Activated gamma-delta T cell treated with Interleukin-2 at 50 U/mL for 16 hours (primary cell): ENCODE measurements around the gene FRAS1.
"Not testable (repeated sequence)": the region's sequence is repeated elsewhere in the genome, so short reads cannot be mapped to it uniquely, and the experiment has no call there.

Source experiments
- DNase-seq: peaks from one replicate; pipeline ENCODE4 v3.0.0-alpha.2; 2020

Gene FRAS1

GRCh38 chr4:78222575-78223186 is 165.6 kb downstream of the FRAS1 start:
- no peak for DNase-seq

GRCh38 chr4:78225236-78225635 is 168.1 kb downstream of the FRAS1 start:
- no peak for DNase-seq

- DNase-seq, result no peak
Observed at GRCh38 chr4:78226279-78226678, 169.2 kb downstream of the FRAS1 start.

GRCh38 chr4:78227411-78228057 is 170.4 kb downstream of the FRAS1 start:
- no peak for DNase-seq

- DNase-seq, result no peak
Observed at GRCh38 chr4:78235800-78236199, 178.7 kb downstream of the FRAS1 start.

- no peak for DNase-seq
Observed at GRCh38 chr4:78237360-78237759, 180.2 kb downstream of the FRAS1 start.

- no peak for DNase-seq
Observed at GRCh38 chr4:78242071-78242470, 184.9 kb downstream of the FRAS1 start.

- no peak for DNase-seq
Observed at GRCh38 chr4:78244705-78245485, 187.8 kb downstream of the FRAS1 start.

- DNase-seq, result no peak
Observed at GRCh38 chr4:78247536-78248285, 190.6 kb downstream of the FRAS1 start.

GRCh38 chr4:78250500-78250899 is 193.4 kb downstream of the FRAS1 start:
- DNase-seq, result no peak

- not testable (repeated sequence) for DNase-seq
Observed at GRCh38 chr4:78252773-78253172, 195.7 kb downstream of the FRAS1 start.

- no peak for DNase-seq
Observed at GRCh38 chr4:78254893-78255292, 197.8 kb downstream of the FRAS1 start.

- no peak for DNase-seq
Observed at GRCh38 chr4:78265006-78265405, 207.9 kb downstream of the FRAS1 start.

- no peak for DNase-seq
Observed at GRCh38 chr4:78267790-78268189, 210.7 kb downstream of the FRAS1 start.

GRCh38 chr4:78268597-78268996 is 211.5 kb downstream of the FRAS1 start:
- no peak for DNase-seq

- DNase-seq, result not testable (repeated sequence)
Observed at GRCh38 chr4:78275450-78275849, 218.3 kb downstream of the FRAS1 start.

GRCh38 chr4:78286281-78286680 is 229.2 kb downstream of the FRAS1 start:
- no peak for DNase-seq

- no peak for DNase-seq
Observed at GRCh38 chr4:78288327-78288726, 231.2 kb downstream of the FRAS1 start.

GRCh38 chr4:78291277-78291676 is 234.2 kb downstream of the FRAS1 start:
- no peak for DNase-seq

GRCh38 chr4:78292341-78292740 is 235.2 kb downstream of the FRAS1 start:
- DNase-seq, result no peak

- no peak for DNase-seq
Observed at GRCh38 chr4:78292856-78293255, 235.7 kb downstream of the FRAS1 start.

GRCh38 chr4:78293348-78293747 is 236.2 kb downstream of the FRAS1 start:
- no peak for DNase-seq

GRCh38 chr4:78293821-78294301 is 236.7 kb downstream of the FRAS1 start:
- no peak for DNase-seq
